ENCODE results near the gene SPATA21.

Gene SPATA21

GRCh38 chr1:16418823-16419425 lies 18.3 kb downstream of the SPATA21 start:
- DNase-seq: peak in 1 of 2 experiments; percentile 31

GRCh38 chr1:16413191-16413590 lies 24.0 kb downstream of the SPATA21 start:
- no peak for DNase-seq

DNA sequence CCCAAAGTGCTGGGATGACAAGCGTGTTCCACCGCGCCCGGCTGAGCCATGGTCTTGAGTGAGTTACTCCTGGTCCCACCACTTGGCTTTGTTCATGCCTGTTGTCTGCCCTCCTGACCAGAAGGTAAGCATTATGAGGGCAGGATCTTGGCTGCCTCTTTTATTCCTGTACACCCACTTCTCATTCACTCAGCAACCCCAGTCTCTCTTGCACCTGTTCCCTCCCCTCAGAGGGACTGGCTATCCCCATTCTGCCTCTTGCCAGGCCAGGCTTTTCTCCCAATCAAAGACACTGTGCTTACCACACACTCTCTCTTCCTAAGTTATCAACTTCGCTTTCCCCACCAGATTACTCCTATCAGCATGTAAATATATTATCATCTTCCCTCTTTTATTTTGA lies 26.4 kb downstream of the SPATA21 start:
- DNase-seq: no peak

GRCh38 chr1:16409536-16410152 lies 27.6 kb downstream of the SPATA21 start:
- no peak for DNase-seq

DNA sequence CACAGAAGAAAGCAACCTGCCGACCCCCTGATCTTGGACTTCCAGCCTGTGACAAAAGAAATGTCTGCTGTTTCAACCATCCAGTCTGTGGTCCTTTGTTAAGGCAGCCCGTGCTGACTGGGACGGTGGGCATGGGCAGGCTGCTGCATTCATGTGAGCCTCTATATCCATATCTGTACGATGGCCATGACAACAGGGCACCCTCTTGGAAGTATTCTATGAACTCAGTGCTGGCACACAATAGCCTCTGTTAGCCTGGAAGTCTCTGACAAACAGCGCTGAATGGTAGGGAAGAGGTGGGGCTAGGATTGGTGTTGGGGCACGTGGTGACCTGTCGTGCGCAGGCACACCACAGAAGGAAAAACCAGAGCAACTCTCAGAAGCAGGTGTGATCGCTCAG lies 30.4 kb downstream of the SPATA21 start:
- no peak for DNase-seq

DNA sequence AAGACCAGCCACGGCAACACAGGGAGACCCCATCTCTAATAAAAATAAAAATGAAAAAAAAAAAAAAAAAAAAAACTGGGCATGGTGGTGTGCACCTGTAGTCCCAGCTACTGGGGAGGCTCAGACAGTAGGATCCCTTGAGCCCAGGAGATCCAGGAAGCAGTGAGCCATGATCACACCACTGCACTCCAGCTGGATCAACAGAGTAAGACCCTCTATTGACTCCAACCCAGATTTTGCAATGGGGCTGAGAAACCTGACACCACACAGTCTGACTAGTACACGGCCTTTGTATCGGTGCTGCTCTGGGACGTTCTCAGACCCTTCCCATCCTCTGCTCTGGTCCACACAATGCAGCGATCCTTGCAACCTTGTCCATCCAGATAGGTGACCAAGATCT lies 31.8 kb downstream of the SPATA21 start:
- no peak for DNase-seq

GRCh38 chr1:16402742-16403141 lies 34.5 kb downstream of the SPATA21 start:
- DNase-seq: no peak

GRCh38 chr1:16398371-16398953 lies 38.8 kb downstream of the SPATA21 start:
- DNase-seq: no peak

DNA sequence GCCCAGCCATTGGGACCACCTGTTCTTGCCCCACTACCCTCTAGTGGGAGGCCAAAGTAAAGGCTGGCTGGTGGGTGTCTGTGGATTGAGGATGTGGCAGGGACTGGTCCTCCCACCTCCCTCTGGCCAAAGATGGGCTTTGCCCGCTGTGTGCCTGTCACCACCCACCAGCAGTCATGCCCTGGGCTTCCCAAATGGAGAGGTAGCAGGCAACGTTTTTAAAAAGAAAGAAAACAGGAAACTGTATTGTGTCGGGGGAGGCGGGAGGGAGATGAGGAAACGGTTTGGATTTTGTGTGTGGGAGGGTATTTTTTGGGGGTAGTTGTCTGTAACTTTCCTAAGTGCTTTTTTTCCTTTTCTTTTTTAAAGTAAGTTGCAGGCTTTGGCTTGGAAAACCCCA lies 40.1 kb downstream of the SPATA21 start:
- DNase-seq: no peak

- no peak for DNase-seq
These were observed 40.6 kb downstream of the SPATA21 start for GRCh38 chr1:16396591-16396990.

DNA sequence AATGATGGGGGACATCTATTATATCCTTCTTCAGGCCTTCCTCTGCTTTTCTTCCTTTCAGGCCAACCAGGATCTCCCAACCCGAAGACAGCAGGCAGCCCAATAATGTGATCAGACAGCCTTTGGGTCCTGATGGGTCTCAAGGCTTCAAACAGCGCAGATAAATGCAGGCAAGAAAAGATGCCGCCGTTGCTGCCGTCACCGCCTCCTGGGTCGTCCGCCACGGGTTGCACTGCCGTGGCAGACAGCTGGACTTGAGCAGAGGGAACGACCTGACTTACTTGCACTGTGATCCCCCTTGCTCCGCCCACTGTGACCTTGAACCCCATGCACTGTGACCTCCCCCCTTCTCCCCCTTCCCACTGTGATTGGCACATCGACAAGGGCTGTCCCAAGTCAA lies 42.2 kb downstream of the SPATA21 start:
- DNase-seq: no peak

DNA sequence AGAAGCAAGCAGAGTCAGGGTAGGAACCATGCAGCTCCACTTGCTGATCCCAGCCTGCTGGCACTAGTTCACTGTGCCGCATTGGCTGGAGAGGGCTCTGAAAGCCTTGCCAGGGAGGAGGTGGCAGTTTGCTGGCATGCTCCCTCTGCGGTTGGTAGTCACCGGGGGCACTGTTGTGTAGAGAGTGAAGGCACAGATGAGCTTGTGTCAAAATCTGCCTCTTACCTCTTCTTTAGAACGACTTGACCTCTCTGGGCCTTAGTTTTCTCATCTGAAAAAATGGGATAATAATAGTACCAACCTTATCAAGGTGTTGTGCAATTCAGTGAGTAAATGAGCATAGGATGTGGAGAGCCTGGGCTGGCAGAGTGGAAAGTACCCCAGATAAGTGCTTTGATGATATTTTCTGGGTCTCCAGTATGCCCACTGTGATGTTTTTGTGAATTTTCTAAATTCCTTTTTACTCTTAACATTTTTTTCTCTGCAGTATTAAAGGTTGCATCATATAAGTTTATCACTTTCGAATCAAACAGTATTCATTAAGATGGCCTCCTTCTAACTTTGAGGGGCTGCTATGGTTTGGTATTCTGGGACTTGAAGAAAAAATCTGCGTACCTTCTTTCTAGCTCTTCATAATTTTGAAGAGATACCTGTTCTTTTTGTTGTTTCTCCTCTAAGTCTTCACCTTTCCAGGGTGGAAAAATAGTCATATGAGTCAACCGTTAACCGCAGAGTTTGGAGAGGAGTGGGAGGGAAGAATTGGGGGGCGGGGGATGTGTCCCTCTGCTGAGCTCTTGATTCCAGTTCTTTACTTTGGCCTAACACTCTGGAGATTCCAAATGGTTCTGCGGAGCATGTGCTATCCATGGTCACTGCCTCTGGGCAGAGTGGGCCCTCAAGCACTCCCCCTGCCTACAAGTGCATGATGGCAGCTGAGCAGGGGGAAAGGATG lies 43.4 kb downstream of the SPATA21 start:
- no peak for DNase-seq

- no peak for DNase-seq
These were observed 44.3 kb downstream of the SPATA21 start for GRCh38 chr1:16392740-16393569.

GRCh38 chr1:16391411-16391810 lies 45.8 kb downstream of the SPATA21 start:
- no peak for DNase-seq

GRCh38 chr1:16387201-16388188 lies 49.7 kb downstream of the SPATA21 start:
- no peak for DNase-seq

GRCh38 chr1:16386454-16387113 lies 50.6 kb downstream of the SPATA21 start:
- DNase-seq: no peak

- DNase-seq: no peak
These were observed 51.4 kb downstream of the SPATA21 start for GRCh38 chr1:16385659-16386453.

- DNase-seq: no peak
These were observed 53.3 kb downstream of the SPATA21 start for GRCh38 chr1:16383888-16384287.

DNA sequence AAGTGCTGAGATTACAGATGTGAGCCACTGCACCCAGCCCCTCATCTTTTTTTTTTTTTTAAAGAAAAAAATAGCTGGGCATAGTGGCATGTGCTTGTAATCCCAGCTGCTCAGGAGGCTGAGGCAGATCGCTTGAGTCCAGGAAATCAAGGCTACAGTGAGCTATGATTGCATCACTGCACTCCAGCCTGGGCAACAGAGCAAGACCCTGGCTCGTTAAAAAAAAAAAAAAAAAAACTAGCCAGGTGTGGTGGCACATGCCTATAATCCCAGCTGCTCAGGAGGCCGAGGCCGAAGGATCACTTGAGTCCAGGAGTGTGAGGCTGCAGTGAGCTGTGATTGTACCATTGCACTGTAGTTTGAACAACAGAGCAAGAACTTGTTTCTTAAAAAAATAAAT lies 56.4 kb downstream of the SPATA21 start:
- DNase-seq: no peak

GRCh38 chr1:16378443-16378842 lies 58.8 kb downstream of the SPATA21 start:
- no peak for DNase-seq
